Suprapubic skin (tissue), 4 donors: Measurements from ENCODE around the gene SGCD. TPM values are rescaled to one million over a fixed set of nuclear protein-coding genes. Genes with fewer than 3 reads are reported as not detected.

Source experiments
- DNase-seq, 2 donors: peaks; one replicate each; pipeline ENCODE4 v3.0.0-alpha.2; 2019; ENCODE audit warnings: low spot score in 2 of 2
- H3K27ac ChIP-seq: fragments of 200-600 bp; sonication (generic); one replicate; pipeline ENCODE4 v1.5.1; 2019
- H3K27me3 ChIP-seq: fragments of 200-600 bp; sonication (generic); one replicate; pipeline ENCODE4 v1.5.1; 2019
- H3K36me3 ChIP-seq: fragments of 200-600 bp; sonication (generic); one replicate; pipeline ENCODE4 v1.5.1; 2019
- H3K4me1 ChIP-seq: fragments of 200-600 bp; sonication (generic); one replicate; pipeline ENCODE4 v1.5.1; 2019
- H3K4me3 ChIP-seq: fragments of 200-600 bp; sonication (generic); one replicate; pipeline ENCODE4 v1.5.1; 2019; ENCODE audit warnings: mild to moderate bottlenecking
- H3K9me3 ChIP-seq: fragments of 200-600 bp; sonication (generic); one replicate; pipeline ENCODE4 v1.5.1; 2019
- CTCF ChIP-seq, 2 donors: fragments of 200-600 bp in 1 of 2; fragments of 450-650 bp in 1 of 2; sonication (generic) in 1 of 2; IDR thresholded peaks; one replicate each; pipeline ENCODE4 v1.5.1; 2016 to 2019; ENCODE audit warnings: antibody characterized with exemption in 2 of 2, mild to moderate bottlenecking in 1 of 2, moderate library complexity in 1 of 2
- EP300 ChIP-seq: sonication (generic); formaldehyde crosslinking; IDR thresholded peaks from one replicate; pipeline ENCODE4 v1.6.1; 2017; ENCODE audit warnings: antibody characterized with exemption
- POLR2A ChIP-seq, 2 donors: fragments of 450-650 bp; IDR thresholded peaks; one replicate each; pipeline ENCODE4 v1.6.1; 2017; ENCODE audit warnings: antibody characterized with exemption in 2 of 2, mild to moderate bottlenecking in 2 of 2, moderate library complexity in 2 of 2
- POLR2AphosphoS5 ChIP-seq, 3 donors: sonication (generic); formaldehyde crosslinking; IDR thresholded peaks; one replicate each; pipeline ENCODE4 v1.6.1; 2017; ENCODE audit warnings: antibody characterized with exemption in 3 of 3
- WGBS: methylation state at CpG from one replicate; pipeline ENCODE4 v1.1.5; 2018; 5-methylcytosine and 5-hydroxymethylcytosine counted together
- total RNA-seq, 4 donors: library from RNA; depleted of rRNA; stranded (reverse); fragments of >200 nt; gene quantifications; one replicate each; pipeline ENCODE4 v1.1.0, GENCODE V29; 2016

SGCD gene
- total RNA-seq, 4 donors from 2014 or later = 1.2 to 5.7 (median 3.9) TPM

DNA sequence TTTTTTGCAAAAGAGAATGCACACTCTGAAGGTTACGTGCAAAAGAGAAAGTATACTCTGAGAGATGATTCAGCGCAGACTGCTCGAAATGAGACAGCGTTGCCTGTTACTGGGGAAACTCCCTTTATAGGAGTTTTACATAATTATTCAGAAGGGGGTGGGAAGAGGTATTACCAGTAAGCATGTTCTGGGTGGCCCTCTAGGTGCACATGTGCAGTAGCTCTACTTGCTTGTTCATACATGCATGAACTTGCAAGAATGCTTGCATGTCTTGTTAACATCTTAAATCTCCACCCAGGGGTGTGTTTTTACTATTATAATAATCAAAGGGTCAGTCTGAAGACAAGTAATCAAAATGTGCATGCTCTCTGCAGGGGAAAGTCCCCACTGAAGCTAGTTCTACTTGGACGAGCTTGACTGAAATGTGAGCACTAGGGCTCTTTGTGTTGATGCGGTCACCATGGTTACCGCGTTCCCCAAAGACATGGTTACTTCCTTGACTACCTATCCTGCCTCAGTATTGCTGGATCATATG, 75.5 kb downstream of the SGCD start:
- no peak for DNase-seq

GRCh38 chr5:156405988-156406387, 79.0 kb downstream of the SGCD start:
- no peak overlapping the region for H3K4me3 ChIP-seq
- H3K9me3 ChIP-seq = no peaks in the 10 kb centered on the region
- no peaks in the 10 kb centered on the region for H3K4me1 ChIP-seq
- WGBS = 65% methylated on average over 3 of the region's 3 CpGs
- TF ChIP-seq POLR2A (IDR thresholded peaks at IDR 0.05) (no peak), POLR2AphosphoS5 (IDR thresholded peaks at IDR 0.05) (no peak), CTCF (IDR thresholded peaks at IDR 0.05) (no peak), EP300 (no peak)
- no peak for DNase-seq
- no peak overlapping the region for H3K27ac ChIP-seq
- no peaks in the 10 kb centered on the region for H3K36me3 ChIP-seq
- no peaks in the 10 kb centered on the region for H3K27me3 ChIP-seq

More for the DNA sequence above, 75.5 kb downstream of the SGCD start:
- WGBS = 60% methylated on average over 8 of the region's 8 CpGs
- Histone ChIP-seq H3K4me1 (no peaks in the 10 kb centered on the region), H3K27me3 (no peaks in the 10 kb centered on the region), H3K4me3 (no peak overlapping the region), H3K36me3 (no peaks in the 10 kb centered on the region), H3K27ac (no peak overlapping the region), H3K9me3 (no peaks in the 10 kb centered on the region)
- TF ChIP-seq CTCF (IDR thresholded peaks at IDR 0.05) = no peak
- TF ChIP-seq EP300 = no peak
- no peak for TF ChIP-seq POLR2A (IDR thresholded peaks at IDR 0.05)
- no peak for TF ChIP-seq POLR2AphosphoS5 (IDR thresholded peaks at IDR 0.05)

GRCh38 chr5:156407251-156407650, 80.3 kb downstream of the SGCD start:
- no peak overlapping the region for H3K27ac ChIP-seq
- H3K9me3 ChIP-seq = no peaks in the 10 kb centered on the region
- H3K36me3 ChIP-seq = no peaks in the 10 kb centered on the region
- no peaks in the 10 kb centered on the region for H3K27me3 ChIP-seq
- 79% methylated on average over 3 of the region's 3 CpGs for WGBS
- peaks cover 5% of the 10 kb centered on the region for H3K4me1 ChIP-seq
- TF ChIP-seq POLR2AphosphoS5 (IDR thresholded peaks at IDR 0.05) (no peak), POLR2A (IDR thresholded peaks at IDR 0.05) (no peak), CTCF (IDR thresholded peaks at IDR 0.05) (no peak), EP300 (no peak)
- H3K4me3 ChIP-seq = no peak overlapping the region
- DNase-seq = no peak

- Histone ChIP-seq H3K4me3 (no peak overlapping the region), H3K4me1 (peaks cover 5% of the 10 kb centered on the region), H3K27me3 (no peaks in the 10 kb centered on the region), H3K27ac (no peak overlapping the region), H3K36me3 (no peaks in the 10 kb centered on the region), H3K9me3 (no peaks in the 10 kb centered on the region)
- no peak for DNase-seq
- TF ChIP-seq CTCF (IDR thresholded peaks at IDR 0.05) (no peak), POLR2A (IDR thresholded peaks at IDR 0.05) (no peak), POLR2AphosphoS5 (IDR thresholded peaks at IDR 0.05) (no peak), EP300 (no peak)
- 83% methylated on average over 1 of the region's 1 CpG for WGBS
Measured at GRCh38 chr5:156409834-156410233, 82.9 kb downstream of the SGCD start.

- WGBS = 29% methylated on average over 6 of the region's 6 CpGs
- DNase-seq = no peak
- Histone ChIP-seq H3K9me3 (no peaks in the 10 kb centered on the region), H3K4me3 (no peak overlapping the region), H3K4me1 (peaks cover 5% of the 10 kb centered on the region), H3K27me3 (no peaks in the 10 kb centered on the region), H3K36me3 (no peaks in the 10 kb centered on the region), H3K27ac (peak overlapping the region; percentile 44)
- no peak for TF ChIP-seq EP300
- TF ChIP-seq POLR2A (IDR thresholded peaks at IDR 0.05) = no peak
- TF ChIP-seq POLR2AphosphoS5 (IDR thresholded peaks at IDR 0.05) = no peak
- TF ChIP-seq CTCF (IDR thresholded peaks at IDR 0.05) = no peak
Measured at GRCh38 chr5:156411185-156411613, 84.2 kb downstream of the SGCD start.
